Measurements from ENCODE around the gene RFLNA. TPM values are rescaled to one million over a fixed set of nuclear protein-coding genes. Genes with fewer than 3 reads are reported as not detected.

The RFLNA gene
- total RNA-seq, 1 donor from 2014 or later: not detected

DNA sequence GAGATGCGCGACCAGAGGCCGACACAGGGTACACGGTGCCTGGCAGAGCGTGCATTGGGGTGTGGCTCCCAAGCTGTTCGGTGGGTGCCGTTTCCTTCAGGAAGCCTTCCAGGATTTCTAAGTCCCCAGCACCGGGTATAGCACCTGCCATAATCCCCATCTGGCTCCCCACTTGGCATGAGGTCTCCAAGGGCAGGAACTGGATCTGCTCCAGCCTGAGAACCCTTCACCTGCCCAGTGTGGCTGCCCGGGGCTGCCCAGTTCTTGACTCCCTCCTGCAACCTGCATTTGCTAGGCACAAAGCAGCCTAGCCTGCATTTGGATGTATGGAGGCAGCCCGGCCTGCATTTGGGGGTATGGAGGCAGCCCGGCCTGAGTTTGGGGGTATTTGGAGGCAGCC lies 69.7 kb downstream of the RFLNA start:
- no peak for DNase-seq
- no peak overlapping the region for H3K4me3 Mint-ChIP-seq
- no peak overlapping the region for H3K27ac Mint-ChIP-seq
- H3K27me3 Mint-ChIP-seq: no peaks in the 10 kb centered on the region
- intact Hi-C loops (cut with micrococcal nuclease): no loop called here
- H3K36me3 Mint-ChIP-seq (ENCODE audit: low read depth): peaks cover 4% of the 10 kb centered on the region
- no peaks in the 10 kb centered on the region for H3K9me3 Mint-ChIP-seq
- H3K4me1 Mint-ChIP-seq: no peaks in the 10 kb centered on the region
